Stimulated activated CD4-positive, alpha-beta T cell treated with anti-CD3 and anti-CD28 coated beads, Interleukin-15, amount 100 ng/mL, for 24 hours (primary cell): ENCODE data around the gene MAST4.
A peak's percentile ranks its signal among the peaks of the same experiment; 100 is the strongest.

ENCODE experiments used
- DNase-seq: peaks from one replicate; pipeline ENCODE4 v3.0.0-alpha.2; 2020

MAST4 gene

DNA sequence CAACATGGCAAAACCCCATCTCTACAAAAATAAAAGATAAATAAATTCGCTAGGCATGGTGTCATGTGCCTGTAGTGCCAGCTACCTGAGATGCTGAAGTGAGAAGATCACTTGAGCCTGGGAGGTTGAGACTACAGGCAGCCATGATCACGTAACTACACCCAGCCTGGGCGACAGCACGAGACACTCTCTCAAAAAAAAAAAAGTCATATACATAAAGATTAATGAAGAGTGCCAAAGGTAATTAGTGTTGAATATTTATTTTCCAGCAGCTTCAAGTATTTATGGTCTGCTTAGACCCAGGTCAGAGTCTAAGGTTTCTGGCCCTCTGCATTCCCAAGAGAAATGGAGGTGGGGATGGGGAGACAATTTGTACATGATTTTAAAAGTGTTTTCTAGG is 432.7 kb downstream of the MAST4 start:
- no peak for DNase-seq

DNA sequence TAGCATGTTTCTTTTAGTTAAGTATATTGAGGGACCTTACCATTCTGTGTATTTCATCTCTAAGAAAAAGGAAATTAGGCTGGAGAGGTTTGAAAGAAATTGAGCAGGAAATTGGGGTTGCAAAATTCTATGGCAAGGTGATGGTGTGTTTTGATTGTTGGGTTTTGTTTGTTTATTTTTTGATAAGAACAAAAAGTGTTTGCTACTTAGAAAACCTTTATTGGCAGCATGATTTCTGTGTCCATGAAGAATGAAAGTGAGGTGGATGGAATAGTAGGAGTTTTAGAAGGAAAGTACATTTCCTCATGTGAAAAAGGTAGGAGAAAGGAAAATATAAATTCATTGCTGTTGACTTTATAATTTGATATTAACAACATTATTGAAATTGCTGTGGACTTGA is 433.3 kb downstream of the MAST4 start:
- no peak for DNase-seq

DNA sequence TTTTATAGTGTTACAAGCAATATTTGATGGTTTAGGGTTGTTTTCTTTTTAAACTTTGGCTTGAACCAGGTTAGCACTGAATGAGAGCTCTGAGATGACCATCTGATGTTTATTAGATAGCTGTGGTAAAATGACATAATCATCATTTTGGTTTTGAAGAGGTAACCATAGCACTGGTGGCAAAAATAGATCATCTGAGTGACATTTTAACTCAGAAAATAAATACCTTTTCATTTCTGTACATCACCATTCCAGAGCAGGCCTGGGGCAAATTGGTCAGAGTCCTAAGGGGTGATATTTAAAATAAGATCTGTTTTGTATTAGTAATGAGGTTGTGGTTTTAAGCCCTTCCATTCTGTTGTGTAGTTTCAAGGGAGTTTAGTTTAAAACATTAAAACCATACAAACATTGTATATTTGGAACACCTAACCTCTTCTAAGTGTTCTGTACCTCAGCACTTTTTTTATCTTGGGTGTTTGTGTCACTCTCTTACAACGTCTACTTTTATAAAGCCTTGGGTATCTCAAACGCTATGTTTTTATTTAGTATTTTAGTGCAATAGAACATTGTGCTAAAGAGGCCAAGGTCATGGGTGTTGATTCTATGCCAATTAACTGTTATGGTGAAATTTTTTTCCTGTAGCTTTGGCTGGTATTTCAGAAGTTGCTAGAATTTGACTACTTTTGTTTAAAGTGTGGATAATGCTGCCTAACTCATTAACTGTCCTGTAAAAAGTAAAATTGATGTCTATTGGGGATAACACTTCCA is 434.3 kb downstream of the MAST4 start:
- no peak for DNase-seq

DNA sequence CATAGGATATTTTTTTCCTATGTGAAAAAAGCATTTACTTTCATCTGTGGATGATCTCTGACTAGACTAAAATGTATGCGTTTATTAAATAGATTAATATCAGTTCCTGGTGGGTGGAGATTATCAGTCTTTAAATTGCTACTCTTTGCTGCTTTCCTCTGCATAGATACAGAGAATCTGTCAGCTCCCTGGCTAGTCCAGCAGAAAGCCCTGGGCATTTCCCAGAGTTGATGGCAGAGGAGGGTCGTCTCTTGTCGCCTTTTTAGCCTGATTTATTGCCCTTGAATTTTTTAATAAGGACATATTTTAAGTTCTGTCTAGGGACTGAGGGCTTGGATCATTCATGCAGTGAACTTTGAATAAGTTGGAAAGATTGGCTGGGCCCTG is 434.9 kb downstream of the MAST4 start:
- no peak for DNase-seq

DNA sequence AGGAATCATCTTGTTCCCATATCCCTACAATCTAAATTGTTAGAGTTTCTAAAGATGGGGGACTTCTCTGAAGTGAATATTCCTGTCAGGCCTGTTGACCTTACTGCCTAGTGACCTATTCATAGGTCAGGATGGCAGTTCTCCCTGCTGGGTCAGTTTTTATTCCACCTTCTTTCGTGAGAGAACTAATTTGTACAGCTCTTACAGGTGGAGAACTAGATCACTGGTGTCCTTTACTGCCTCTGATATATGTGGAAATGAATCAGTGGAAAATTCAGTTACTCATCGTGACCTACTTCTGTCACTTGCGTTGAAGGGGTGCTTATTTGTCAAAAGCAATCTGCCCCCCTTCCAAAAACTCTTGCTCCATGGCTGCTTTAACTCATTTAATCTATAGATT is 435.5 kb downstream of the MAST4 start:
- peak; percentile 23 for DNase-seq

DNA sequence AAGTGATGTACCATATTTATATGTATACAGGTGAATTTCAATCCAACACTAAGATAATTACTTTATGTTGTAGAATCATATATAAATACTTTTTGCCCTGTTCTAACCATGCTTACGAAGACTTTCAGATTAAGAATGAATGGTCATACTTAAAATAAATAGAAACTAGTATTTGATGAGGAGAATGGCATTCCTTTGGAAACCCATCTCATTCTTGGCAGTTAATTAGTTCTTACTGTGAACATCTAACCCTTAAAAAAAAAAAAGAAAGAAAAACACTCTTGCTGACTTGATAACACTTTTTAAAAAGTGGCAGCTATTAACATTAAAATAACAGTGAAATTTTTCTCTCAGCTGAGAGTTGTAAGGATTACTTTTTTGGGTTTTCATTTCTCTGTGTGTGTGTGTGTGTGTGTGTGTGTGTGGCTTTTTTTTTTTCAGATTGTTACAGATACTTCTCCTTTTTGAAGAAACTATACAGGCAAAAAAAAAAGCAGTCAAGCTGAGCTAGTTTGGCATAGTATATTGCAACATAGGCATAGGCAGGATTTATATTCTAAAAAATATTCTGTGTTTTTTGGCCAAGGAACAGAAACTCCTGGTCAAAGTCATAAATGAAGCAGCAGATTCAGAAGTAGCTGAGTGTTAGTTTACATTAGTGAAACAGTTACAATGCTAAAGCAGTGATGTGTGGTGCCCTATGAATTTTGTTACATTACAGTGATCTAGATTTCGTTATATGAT is 436.9 kb downstream of the MAST4 start:
- DNase-seq, result no peak

DNA sequence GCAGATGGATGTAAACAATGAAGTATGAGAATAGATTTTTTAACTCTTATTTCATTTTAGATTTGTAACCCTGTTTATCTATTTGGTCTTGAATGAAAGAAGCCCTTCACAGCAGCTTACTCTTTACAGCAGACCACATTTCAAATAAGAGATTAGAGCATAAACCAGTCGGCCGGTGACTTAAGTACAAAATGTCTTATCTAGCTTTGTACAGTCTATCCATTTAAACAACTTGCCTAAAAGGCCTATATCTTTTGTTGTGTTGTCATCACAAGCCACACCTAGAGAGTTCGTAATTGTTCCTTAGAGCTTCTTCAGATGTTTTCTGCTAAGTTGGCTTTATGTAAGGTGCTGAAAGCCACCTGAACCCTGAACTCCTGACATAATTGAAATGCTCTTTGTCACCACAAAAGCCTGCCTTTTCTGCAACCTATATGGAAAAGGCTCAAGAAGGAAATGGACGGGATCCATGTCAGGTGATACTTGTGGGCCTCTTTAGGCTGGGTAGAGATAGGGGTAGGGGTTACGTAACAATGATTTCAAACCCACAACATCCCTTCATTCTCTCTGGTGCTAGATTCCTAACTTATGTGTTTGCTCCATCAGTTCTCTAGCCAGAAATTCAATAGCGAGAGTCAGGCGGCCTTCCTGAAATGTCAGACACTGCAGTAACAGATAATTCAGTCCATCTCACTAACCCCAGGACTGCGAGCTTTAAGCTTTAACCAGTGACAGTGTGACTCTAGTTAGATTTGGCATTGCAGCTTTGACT is 437.9 kb downstream of the MAST4 start:
- no peak for DNase-seq

DNA sequence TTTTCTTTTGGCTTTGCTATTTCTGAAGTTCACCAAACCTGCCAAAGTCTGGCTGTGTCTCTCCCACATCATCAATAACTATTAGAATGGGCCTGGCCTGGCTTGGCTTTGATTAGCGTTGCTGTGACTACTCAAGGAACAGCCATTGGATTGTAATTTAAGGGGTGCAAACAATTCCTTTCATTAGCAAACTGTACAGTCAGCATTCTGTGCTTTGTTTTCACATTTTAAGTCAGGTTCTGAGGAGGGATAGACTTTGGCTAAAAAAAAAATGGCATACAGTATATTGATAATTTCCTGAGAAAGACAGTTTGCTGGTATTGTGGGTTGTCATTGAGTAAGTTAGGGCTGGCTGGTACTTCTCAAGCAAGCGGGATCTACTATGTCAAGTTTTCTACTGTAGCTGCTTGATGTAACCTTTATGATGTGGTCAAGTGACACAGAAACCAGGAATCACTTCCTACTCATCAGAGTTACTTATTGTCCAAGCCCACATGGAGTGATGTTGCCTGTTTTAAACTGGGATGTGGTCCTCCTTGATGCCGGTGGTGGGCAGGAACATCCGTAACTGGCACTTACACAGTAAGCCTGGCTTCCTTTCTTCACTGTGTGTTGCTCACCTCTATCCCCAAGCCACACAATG is 439.0 kb downstream of the MAST4 start:
- DNase-seq, result no peak

DNA sequence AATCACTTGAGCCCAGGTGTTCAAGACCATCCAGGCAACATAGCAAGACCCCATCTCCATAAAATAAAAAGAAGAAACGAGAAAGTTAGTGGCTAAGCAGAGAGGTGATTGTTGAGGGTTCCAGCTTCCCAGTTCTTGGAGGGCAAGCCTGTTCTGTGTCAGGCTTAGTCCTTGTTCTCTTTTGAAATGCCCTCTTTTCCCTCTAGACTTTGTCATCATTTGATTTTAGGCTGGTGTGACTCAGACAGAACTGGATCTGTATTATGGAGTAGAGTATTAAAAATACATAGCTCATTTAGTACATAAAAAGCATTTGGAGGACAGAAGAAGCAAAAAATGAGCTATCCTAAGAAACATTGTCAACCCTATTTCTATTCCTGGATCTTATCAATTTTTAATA is 441.0 kb downstream of the MAST4 start:
- DNase-seq, result no peak

DNA sequence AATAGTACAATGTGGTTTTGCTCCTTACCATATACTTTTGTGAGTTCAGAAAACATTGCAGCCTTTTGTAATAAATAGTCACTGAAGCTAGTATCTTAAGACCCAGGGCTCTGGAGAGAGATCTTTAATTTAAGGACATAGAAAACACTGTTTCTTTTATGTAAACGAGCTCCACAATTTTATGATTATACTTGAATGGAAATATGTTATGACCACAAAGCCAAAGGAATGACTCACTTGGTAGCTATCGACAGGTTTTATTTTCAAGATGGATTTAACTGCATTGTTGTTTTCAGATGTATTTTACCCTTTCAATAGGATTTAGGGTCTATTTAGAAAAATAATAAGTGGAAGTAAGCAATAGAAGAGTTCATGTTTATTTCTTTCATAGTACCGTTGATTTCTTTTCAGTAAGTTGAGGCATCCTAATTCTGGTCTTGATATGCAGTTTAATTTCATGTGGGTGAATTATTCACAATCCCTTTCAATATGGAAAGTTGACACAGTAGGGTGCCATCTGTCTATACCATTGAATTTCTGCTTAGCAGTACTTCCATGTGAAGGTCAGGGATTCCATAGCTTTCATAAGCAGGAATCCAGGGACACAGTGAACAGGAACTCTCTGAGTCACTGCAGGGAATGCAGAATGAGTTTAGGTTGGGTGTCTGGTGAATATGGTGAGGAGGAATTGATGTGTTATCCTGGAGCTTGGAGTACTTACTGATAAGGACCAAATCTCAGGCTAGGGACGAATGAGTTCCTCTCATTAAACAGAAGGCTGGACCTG is 442.8 kb downstream of the MAST4 start:
- no peak for DNase-seq

DNA sequence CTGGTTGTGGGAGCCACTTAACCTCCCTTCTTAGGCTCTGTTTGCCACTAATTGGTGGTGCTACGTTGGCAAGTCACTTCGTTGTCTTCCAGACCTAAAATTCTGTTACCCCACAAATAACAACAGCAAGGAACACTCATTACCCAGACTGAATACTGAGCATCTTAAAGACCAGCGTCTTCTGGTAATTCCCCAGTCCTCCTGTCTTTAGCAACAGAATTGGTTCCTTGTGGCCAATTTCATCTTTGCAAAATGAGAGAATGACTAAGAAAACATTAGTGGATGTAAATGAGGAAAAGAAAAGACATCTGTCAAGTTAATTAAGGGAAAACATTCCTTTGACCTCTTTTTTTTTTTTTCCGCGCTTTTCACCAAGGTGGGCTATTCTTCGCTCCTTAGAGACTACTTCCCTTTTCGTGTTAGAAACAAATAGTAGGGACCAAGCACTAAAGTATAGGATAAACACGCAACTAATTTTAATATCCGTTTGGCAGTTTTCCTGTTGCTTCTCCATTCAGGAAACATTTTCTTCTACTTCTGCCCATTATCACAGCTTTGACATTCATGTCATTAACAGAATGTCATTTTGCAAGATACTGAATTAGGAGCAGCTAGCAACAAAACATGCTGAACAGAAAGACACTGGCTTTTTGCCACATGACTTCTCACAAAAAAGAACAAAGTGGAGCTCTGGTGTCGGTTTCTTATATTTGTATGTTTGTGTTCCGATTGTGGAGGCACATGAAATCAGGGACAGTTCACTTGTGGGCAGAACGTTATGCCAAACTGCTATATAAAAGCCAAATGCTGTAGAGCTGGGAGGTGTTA is 446.2 kb downstream of the MAST4 start:
- DNase-seq, result no peak

DNA sequence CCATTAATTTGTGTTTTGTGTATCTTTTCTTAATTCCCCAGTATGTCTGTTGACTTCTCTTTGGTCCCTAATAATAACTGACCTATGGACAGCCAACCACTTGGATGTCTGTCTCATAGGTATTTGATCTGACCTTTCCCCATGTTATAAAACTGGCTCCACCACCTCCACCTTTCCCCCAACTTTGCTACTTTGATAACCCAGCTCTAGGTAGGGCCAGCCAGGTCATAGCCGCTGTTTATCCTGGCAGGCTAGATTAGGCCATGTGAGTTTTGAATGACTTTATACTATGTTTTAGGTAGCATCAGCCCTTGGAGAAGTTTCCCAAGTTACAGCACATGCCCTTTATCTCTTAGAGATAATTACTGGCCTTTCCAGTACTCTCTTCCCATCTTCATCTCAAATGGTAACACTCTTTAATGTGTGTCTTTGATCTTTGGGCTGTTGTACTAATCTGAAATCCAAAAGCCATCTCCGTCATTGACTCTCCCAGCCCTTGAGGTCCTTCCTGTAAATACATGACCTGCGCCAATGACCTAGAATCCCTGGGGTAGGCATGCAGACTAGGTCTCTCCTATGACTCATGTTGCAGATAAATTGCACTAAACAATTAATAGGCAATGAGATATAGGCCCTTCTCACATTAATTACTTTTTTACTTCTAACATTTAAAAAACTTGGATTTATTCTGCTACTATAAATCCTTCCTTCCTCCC is 447.8 kb downstream of the MAST4 start:
- no peak for DNase-seq

DNA sequence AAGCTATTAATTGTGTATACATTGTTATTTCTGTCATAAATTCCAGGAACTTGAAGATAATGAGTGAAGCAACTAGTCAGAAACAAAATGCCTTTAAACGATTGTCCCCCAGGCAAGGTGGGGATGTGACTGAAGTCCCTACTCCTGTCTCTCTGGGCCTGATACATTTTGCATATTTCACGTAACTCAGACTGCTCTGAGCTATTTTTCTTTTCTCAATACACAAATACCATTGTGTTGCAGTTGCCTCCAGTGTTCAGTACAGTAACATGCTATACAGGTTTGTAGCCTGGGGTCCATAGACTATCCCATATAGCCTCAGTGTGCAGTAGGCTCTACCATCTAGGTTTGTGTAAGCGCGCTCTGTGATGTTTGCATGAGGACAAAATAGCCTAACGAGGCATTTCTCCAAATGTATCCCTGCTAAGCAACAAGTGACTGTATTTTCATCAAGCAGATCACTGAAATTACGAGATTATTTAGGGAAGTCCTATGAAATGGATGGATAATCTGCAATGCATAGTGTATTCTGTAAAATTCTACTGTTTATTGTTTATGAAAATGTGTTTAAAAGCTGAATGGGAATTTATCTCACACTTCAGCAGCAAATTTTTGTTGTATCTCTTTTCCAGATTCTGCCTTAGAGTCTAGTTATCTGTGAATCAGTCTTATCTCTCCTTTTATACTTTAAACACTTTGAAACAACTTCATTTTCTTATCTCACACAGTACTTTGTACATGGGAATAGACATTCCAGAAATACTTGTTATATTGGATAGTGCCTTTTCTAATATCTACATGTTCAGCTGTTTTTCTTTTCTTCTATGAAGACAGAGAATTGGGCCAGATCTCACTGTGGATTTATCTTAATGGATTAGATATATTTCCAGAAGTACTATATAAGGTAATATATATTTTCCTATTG is 449.9 kb downstream of the MAST4 start:
- no peak for DNase-seq

DNA sequence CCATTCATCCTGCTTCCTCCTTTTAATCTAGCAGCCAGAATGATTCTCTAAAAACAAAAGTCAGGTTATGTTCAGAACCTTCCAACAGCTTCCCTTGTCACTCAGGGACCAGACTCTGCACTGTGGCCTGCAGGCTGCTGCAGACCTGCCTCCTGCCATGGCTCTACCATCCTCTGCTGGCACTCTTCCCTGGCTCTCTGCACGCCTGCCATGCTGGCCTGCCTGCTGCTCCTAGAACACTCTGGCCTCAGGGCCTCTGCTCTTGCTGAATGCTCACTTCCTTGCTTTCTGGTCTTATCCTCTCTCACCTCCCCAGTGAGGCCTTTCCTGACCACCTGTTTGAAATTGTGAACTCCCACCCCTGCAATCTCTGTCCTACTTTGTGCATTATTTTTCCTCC is 451.0 kb downstream of the MAST4 start:
- no peak for DNase-seq

DNA sequence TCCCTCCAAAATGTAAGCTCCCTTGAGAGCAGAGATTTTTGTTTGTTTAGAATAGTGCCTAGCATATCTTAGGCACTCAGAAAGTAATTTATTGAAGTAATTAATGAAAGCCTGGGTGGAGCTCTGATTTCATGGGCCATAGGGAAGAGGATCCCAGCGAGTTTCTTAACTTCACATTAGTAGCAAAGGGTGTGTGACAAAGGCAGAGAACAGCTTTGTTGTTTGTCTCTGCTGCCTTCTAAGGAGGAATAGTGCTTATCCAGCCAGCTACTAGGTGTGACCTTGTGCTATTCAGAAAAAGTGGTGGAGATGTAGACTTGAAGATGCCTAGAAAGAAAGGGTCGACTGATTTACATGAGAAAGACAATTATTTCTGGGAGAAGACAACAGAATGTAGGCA is 451.4 kb downstream of the MAST4 start:
- no peak for DNase-seq

DNA sequence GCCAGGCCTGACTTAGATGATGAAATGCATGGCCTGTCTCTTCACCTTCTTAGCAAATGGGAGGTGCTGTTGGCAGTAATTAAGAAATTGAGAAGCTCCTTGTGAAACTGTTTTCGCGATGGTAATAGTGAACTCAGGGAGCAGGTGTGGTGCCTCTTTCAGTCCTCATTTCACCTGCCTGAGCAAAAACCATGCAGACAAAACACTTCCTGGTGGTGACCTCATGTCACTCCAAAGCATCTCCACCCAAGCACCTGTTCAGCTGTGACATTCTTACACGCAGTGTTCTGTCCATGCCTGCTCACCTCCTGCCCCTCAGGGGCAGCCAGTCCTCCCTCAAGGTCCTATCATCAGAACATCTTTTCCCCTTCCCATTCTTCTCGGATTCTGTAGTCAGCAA is 453.9 kb downstream of the MAST4 start:
- no peak for DNase-seq

DNA sequence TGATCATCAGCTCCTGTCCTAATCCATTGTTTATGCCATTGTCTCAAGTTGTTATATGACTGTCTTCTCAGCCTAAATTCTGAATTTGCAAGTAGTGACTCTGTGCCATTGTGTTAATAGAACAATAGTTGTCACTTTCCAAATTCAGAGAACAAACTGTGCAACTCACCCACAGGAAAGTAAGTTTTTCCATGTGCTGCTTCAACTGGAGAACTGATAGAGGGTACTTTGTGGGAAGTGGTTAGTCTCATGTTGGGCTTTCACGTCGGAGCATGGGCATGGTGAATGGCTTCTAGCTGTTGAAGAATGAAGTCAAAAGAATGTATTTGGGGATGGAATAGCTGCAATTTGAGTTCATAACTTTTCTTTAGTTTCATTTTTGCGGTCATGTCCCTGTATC is 454.4 kb downstream of the MAST4 start:
- DNase-seq, result no peak

DNA sequence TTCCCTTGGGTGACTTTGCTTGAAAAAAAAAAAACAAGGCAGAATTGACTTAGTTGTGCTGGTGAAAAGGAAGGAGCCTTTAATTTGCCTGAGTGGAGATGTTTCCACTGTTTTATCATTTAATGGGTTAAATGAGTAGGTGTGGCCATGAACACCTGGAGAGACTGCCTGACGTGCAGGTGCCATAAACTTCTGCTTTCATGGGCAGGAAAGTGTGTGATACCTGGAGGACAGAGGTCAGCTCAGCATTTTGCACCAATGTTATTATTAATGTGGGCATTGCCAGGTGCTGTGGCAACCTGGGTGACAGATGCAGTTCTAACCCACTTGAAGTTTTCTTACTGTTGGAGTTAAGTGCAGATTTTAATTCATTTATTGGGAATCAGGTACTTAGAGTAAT is 455.0 kb downstream of the MAST4 start:
- DNase-seq, result no peak

DNA sequence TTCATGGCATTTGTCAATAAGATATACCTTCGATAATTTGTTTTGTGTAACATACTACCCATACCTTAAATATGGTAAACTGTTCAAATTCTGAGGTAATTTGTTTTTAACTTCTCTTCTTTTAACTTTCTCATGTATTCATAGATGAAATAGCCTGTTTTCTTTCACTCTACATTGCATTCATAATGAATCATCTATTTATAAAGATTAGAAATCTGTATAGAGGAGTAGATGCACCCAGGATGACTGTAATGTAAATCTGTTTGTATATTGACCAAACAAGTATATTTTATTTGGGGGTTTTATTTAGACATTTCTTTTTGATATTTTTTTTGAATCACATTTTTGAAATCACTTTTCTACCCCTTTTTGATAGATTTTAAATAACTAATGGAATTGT is 455.8 kb downstream of the MAST4 start:
- no peak for DNase-seq

DNA sequence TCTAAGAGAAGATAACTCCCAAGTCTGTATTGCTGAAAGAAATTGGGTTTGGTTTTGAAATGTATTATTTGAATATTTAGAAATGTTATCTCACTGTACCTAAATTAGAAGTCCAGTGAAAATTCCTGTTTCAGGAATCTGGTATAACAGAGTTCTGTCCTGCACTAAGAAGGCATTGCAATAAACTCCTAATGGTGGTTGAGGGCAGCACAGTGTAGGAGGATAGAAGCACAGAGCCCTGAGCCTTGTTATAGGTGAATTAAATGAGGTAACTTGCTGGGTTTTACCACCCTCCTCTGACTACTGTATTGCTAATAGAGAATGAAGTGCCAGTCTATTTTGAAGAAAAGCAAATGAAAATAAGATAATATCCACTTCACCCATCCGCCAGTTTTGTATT is 457.0 kb downstream of the MAST4 start:
- no peak for DNase-seq
